K562 (cell line): ENCODE data around the gene MATN4. TPM values are rescaled to one million over a fixed set of nuclear protein-coding genes. Genes with fewer than 3 reads are reported as not detected.

Experiments
- BACH1 ChIP-seq: fragments of 200-800 bp; sonication (Bioruptor generic); IDR thresholded peaks from 2 replicates; pipeline ENCODE4 v1.6.1; 2016; ENCODE audit warnings: missing genetic modification characterization, missing compliant biosample characterization
- CREM ChIP-seq: IDR thresholded peaks from 2 replicates; pipeline ENCODE4 v1.6.1; 2014; ENCODE audit warnings: antibody characterized with exemption, low read depth
- CTBP1 ChIP-seq: fragments of 450-650 bp; IDR thresholded peaks from 2 replicates; pipeline ENCODE4 v1.6.1; 2016; ENCODE audit warnings: borderline replicate concordance
- CTCF ChIP-seq, 3 experiments: IDR thresholded peaks in 2 of 3; conservative IDR thresholded peaks in 1 of 3; 2 replicates each; pipeline ENCODE4 v1.5.1; 2011 to 2012; ENCODE audit warnings: low read length in 3 of 3, mild to moderate bottlenecking in 3 of 3, control low read depth in 2 of 3, improper control_type of control experiment in 1 of 3, inconsistent platforms in 1 of 3, low read depth in 1 of 3, mixed read lengths in 1 of 3, moderate library complexity in 1 of 3; ENCODE audit not compliant: insufficient read depth in 2 of 3
- JUND ChIP-seq, 2 experiments: IDR thresholded peaks; 2 replicates in 1 of 2; 3 replicates in 1 of 2; pipeline ENCODE4 v1.6.1; 2011; ENCODE audit warnings: borderline replicate concordance in 2 of 2, low read depth in 2 of 2, low read length in 2 of 2, improper control_type of control experiment in 1 of 2, missing biosample characterization in 1 of 2, missing genetic modification characterization in 1 of 2, missing genetic modification reagents in 1 of 2
- MGA ChIP-seq: fragments of 450-650 bp; IDR thresholded peaks from 2 replicates; pipeline ENCODE4 v1.6.1; 2016; ENCODE audit warnings: mild to moderate bottlenecking, moderate library complexity
- MYC ChIP-seq, 2 experiments: fragments of 250-450 bp in 1 of 2; sonication (Bioruptor Pico) in 1 of 2; IDR thresholded peaks; 2 replicates each; pipeline versions ENCODE4 v1.5.1 to v1.6.1; 2012 to 2021; ENCODE audit warnings: low read depth in 2 of 2, borderline replicate concordance in 1 of 2, improper control_type of control experiment in 1 of 2, low read length in 1 of 2, mild to moderate bottlenecking in 1 of 2, moderate library complexity in 1 of 2
- NRF1 ChIP-seq, 2 experiments: fragments of 450-650 bp; IDR thresholded peaks in 1 of 2; conservative IDR thresholded peaks in 1 of 2; 2 replicates each; pipeline ENCODE4 v1.6.1; 2014; ENCODE audit warnings: mild to moderate bottlenecking in 2 of 2
- PURB ChIP-seq: sonication (generic); formaldehyde crosslinking; IDR thresholded peaks from 2 replicates; pipeline ENCODE4 v1.9.0; 2021; ENCODE audit warnings: low read depth, mild to moderate bottlenecking, missing genetic modification reagents
- SP1 ChIP-seq: sonication (generic); formaldehyde crosslinking; IDR thresholded peaks from 2 replicates; pipeline ENCODE4 v1.8.1; 2022; ENCODE audit warnings: mild to moderate bottlenecking, missing genetic modification reagents
- ZNF133 ChIP-seq: fragments of 250-450 bp; sonication (Bioruptor Pico); IDR thresholded peaks from 2 replicates; pipeline ENCODE4 v1.4.0; 2020; ENCODE audit warnings: mild to moderate bottlenecking
- ZNF584 ChIP-seq: fragments of 200-800 bp; sonication (Bioruptor generic); IDR thresholded peaks from 2 replicates; pipeline ENCODE4 v1.6.1; 2016; ENCODE audit warnings: low read depth, mild to moderate bottlenecking, missing genetic modification characterization, missing compliant biosample characterization
- polyA plus RNA-seq, 8 experiments: library from polyadenylated mRNA; depleted of rRNA in 4 of 8; stranded (reverse) in 5 of 8; unstranded in 3 of 8; fragments of >200 nt; fragmentation: Nextera tagmentation in 2 of 8; fragmentation: Illumina TruSeq in 1 of 8; extraction: Ambion mirVana in 2 of 8; extraction: Trizol in 1 of 8; gene quantifications; 2 replicates each; pipeline versions ENCODE4 v1.2.1 to v1.2.3, GENCODE V29; 2011 to 2014; ENCODE audit warnings: inconsistent platforms in 1 of 8, missing spikeins in 1 of 8
- total RNA-seq, 7 experiments: library from RNA; depleted of rRNA in 6 of 7; stranded (reverse); fragments of >200 nt in 6 of 7; fragmentation: Illumina TruSeq in 2 of 7; extraction: Trizol in 2 of 7; gene quantifications; 2 replicates each; pipeline versions ENCODE4 v1.2.1 to v1.2.3, GENCODE V29; 2011 to 2021; ENCODE audit warnings: low replicate concordance in 1 of 7

The MATN4 gene
- total and polyA plus RNA-seq, 9 of the 15 experiments (the other 6 are each of a cell fraction or from before 2014, with no cell fraction given) = 0.09 TPM; not detected in 8

- TF ChIP-seq MGA (0 out of 2 replicates have a peak, but pooled peaks have one; percentile 31), ZNF133 (no peak), BACH1 (tag) (no peak), JUND (IDR thresholded peaks at IDR 0.05; ENCODE audit: borderline replicate concordance, low read depth, low read length) (0 out of 2 replicates have a peak, but pooled peaks have one; percentile 12), JUND (tag; IDR thresholded peaks at IDR 0.05; ENCODE audit: borderline replicate concordance, low read depth, low read length) (no peak; the same call in 2 of the 3 replicates), CREM (0 out of 2 replicates have a peak, but pooled peaks have one; percentile 18), CTBP1 (peak; percentile 25; the same call in 1 of the 2 replicates), PURB (CRISPR knock-in tag) (no peak), NRF1 (conservative IDR thresholded peaks at IDR 0.05 in 1 of 2, IDR thresholded peaks at IDR 0.05 in 1 of 2) (peak; percentile 43 to 62; a peak in 3 of 4 replicates), ZNF584 (CRISPR knock-in tag) (no peak), CTCF (IDR thresholded peaks at IDR 0.05 in 2 of 3, conservative IDR thresholded peaks at IDR 0.05 in 1 of 3; ENCODE audit: insufficient read depth in 2 of 3, low read depth in 1 of 3, low read length in 3 of 3) (peak; percentile 77 to 89 (median 84)), SP1 (no peak), MYC (IDR thresholded peaks at IDR 0.05; ENCODE audit: low read depth, low read length) (0 out of 2 replicates have a peak, but pooled peaks have one; percentile 35), MYC (CRISPR knock-in tag; IDR thresholded peaks at IDR 0.05; ENCODE audit: borderline replicate concordance, low read depth) (no peak)
Measured at GRCh38 chr20:45311589-45312211, 3.6 kb upstream of the MATN4 start (continued).
